IMR-90 (cell line): ENCODE measurements around the gene COPZ2. TPM values are rescaled to one million over a fixed set of nuclear protein-coding genes. Genes with fewer than 3 reads are reported as not detected.

Experiments
- ATAC-seq: fragments of 200-7000 bp; cut with Tn5 transposase; 2 replicates; pipeline ENCODE4 v1.9.1; 2020; ENCODE audit warnings: low read depth, mild to moderate bottlenecking, moderate library complexity
- BruUV-seq: library from RNA; stranded (reverse); fragments of 400-500 nt; replicated peaks from 2 replicates; lab custom pipeline; 2021; lab: Mats Ljungman, UMichigan
- CTCF ChIA-PET: fragments of 300-600 bp; formaldehyde crosslinking; extraction: SDS; loops from one replicate; lab custom pipeline; 2021; ENCODE audit warnings: antibody characterized with exemption; lab: Yijun Ruan, JAX
- POLR2A ChIA-PET: fragments of 300-600 bp; sonication (Branson Sonifier 250); formaldehyde crosslinking; loops from one replicate; lab custom pipeline; 2022; ENCODE audit warnings: antibody characterized with exemption; ENCODE audit not compliant: unreplicated experiment; lab: Charles Lee
- DNase-seq: peaks from one replicate; pipeline ENCODE4 v3.0.0; 2013
- H2AFZ ChIP-seq: replicated peaks from 2 replicates; pipeline ENCODE3; 2013; ENCODE audit warnings: low read length, mild to moderate bottlenecking; ENCODE audit not compliant: poor library complexity
- H2AK5ac ChIP-seq: 2 replicates; pipeline ENCODE4 v1.6.1; 2013; ENCODE audit warnings: low read depth, low read length, inconsistent platforms
- H2AK9ac ChIP-seq: replicated peaks from 2 replicates; pipeline ENCODE3; 2013; ENCODE audit warnings: mild to moderate bottlenecking, low read depth, low read length, moderate library complexity; ENCODE audit not compliant: poor library complexity
- H2BK120ac ChIP-seq: 2 replicates; pipeline ENCODE4 v1.6.1; 2013; ENCODE audit warnings: low read depth, low read length, inconsistent platforms
- H2BK15ac ChIP-seq: 3 replicates; pipeline ENCODE4 v1.6.1; 2013; ENCODE audit warnings: low read depth, low read length, inconsistent platforms
- H2BK20ac ChIP-seq: 2 replicates; pipeline ENCODE4 v1.6.1; 2013; ENCODE audit warnings: low read depth, mild to moderate bottlenecking, inconsistent platforms, low read length, moderate library complexity
- H2BK5ac ChIP-seq: 2 replicates; pipeline ENCODE4 v1.6.1; 2013; ENCODE audit warnings: mild to moderate bottlenecking, low read depth, low read length, inconsistent platforms; ENCODE audit not compliant: poor library complexity, severe bottlenecking
- H3K14ac ChIP-seq: replicated peaks from 2 replicates; pipeline ENCODE4 v1.6.1; 2013; ENCODE audit warnings: low read depth, low read length, inconsistent platforms
- H3K18ac ChIP-seq: 2 replicates; pipeline ENCODE4 v1.6.1; 2013; ENCODE audit warnings: low read depth, low read length, control low read depth
- H3K23ac ChIP-seq: 2 replicates; pipeline ENCODE4 v1.6.1; 2013; ENCODE audit warnings: low read depth, low read length, inconsistent platforms
- H3K27ac ChIP-seq: 2 replicates; pipeline ENCODE4 v1.5.1; 2013; ENCODE audit warnings: mild to moderate bottlenecking, control low read depth, low read length; ENCODE audit not compliant: insufficient read depth
- H3K27me3 ChIP-seq: 2 replicates; pipeline ENCODE4 v1.6.1; 2013; ENCODE audit warnings: low read length; ENCODE audit not compliant: control insufficient read depth, insufficient read depth
- H3K36me3 ChIP-seq: 2 replicates; pipeline ENCODE4 v1.6.1; 2013; ENCODE audit warnings: low read length, mixed read lengths; ENCODE audit not compliant: control insufficient read depth, insufficient read depth
- H3K4ac ChIP-seq: 2 replicates; pipeline ENCODE4 v1.6.1; 2013; ENCODE audit warnings: low read depth, low read length, inconsistent platforms
- H3K4me1 ChIP-seq: 2 replicates; pipeline ENCODE4 v1.6.1; 2013; ENCODE audit warnings: low read length, mixed read lengths; ENCODE audit not compliant: control insufficient read depth, insufficient read depth
- H3K4me2 ChIP-seq: 2 replicates; pipeline ENCODE4 v1.6.1; 2013; ENCODE audit warnings: low read depth, mild to moderate bottlenecking, control low read depth, low read length, moderate library complexity
- H3K4me3 ChIP-seq: 2 replicates; pipeline ENCODE4 v1.5.1; 2013; ENCODE audit warnings: low read depth, mild to moderate bottlenecking, control low read depth, low read length, moderate library complexity; ENCODE audit not compliant: insufficient read depth
- H3K56ac ChIP-seq: 2 replicates; pipeline ENCODE4 v1.6.1; 2013; ENCODE audit warnings: low read length, inconsistent platforms; ENCODE audit not compliant: insufficient read depth; ENCODE audit errors: extremely low read depth
- H3K79me1 ChIP-seq, 2 experiments: 2 replicates each; pipeline ENCODE4 v1.6.1; 2013; ENCODE audit warnings: low read length in 2 of 2, inconsistent platforms in 1 of 2, low read depth in 1 of 2
- H3K9ac ChIP-seq: 2 replicates; pipeline ENCODE4 v1.6.1; 2013; ENCODE audit warnings: low read depth, low read length, control low read depth
- H3K9me1 ChIP-seq: 2 replicates; pipeline ENCODE4 v1.6.1; 2013; ENCODE audit warnings: low read length, inconsistent platforms; ENCODE audit not compliant: insufficient read depth
- H3K9me3 ChIP-seq: 2 replicates; pipeline ENCODE4 v1.6.1; 2013; ENCODE audit warnings: low read length; ENCODE audit not compliant: control insufficient read depth, insufficient read depth
- H4K20me1 ChIP-seq: 2 replicates; pipeline ENCODE4 v1.6.1; 2013; ENCODE audit warnings: low read length, inconsistent platforms; ENCODE audit not compliant: insufficient read depth
- H4K5ac ChIP-seq: 2 replicates; pipeline ENCODE4 v1.6.1; 2013; ENCODE audit warnings: mild to moderate bottlenecking, low read depth, low read length, control low read depth
- H4K8ac ChIP-seq, 2 experiments: 2 replicates each; pipeline ENCODE4 v1.6.1; 2013; ENCODE audit warnings: low read depth in 2 of 2, low read length in 2 of 2, control low read depth in 1 of 2, inconsistent platforms in 1 of 2
- H4K91ac ChIP-seq: 2 replicates; pipeline ENCODE4 v1.6.1; 2013; ENCODE audit warnings: low read depth, low read length, inconsistent platforms; ENCODE audit not compliant: insufficient read depth
- BHLHE40 ChIP-seq: fragments of 150-350 bp; IDR thresholded peaks from 2 replicates; pipeline ENCODE4 v1.6.1; 2016; ENCODE audit warnings: mild to moderate bottlenecking, low read depth, low read length
- CEBPB ChIP-seq: IDR thresholded peaks from 2 replicates; pipeline ENCODE4 v1.6.1; 2012; ENCODE audit warnings: low read depth, low read length, improper control_type of control experiment
- CHD1 ChIP-seq: IDR thresholded peaks from 2 replicates; pipeline ENCODE4 v1.6.1; 2012; ENCODE audit warnings: low read depth, low read length, improper control_type of control experiment
- FOS ChIP-seq: fragments of 150-350 bp; IDR thresholded peaks from 2 replicates; pipeline ENCODE4 v1.6.1; 2016; ENCODE audit warnings: low read depth, low read length
- MAFK ChIP-seq: IDR thresholded peaks from 2 replicates; pipeline ENCODE4 v1.6.1; 2012; ENCODE audit warnings: low read depth, low read length, improper control_type of control experiment
- MAZ ChIP-seq: IDR thresholded peaks from 2 replicates; pipeline ENCODE4 v1.6.1; 2012; ENCODE audit warnings: low read depth, mild to moderate bottlenecking, low read length, improper control_type of control experiment, moderate library complexity, borderline replicate concordance
- MXI1 ChIP-seq: IDR thresholded peaks from 2 replicates; pipeline ENCODE4 v1.6.1; 2012; ENCODE audit warnings: low read depth, mild to moderate bottlenecking, low read length, moderate library complexity, borderline replicate concordance
- NFE2L2 ChIP-seq: fragments of 150-350 bp; IDR thresholded peaks from 2 replicates; pipeline ENCODE4 v1.6.1; 2016; ENCODE audit warnings: low read depth, mild to moderate bottlenecking, low read length
- POLR2A ChIP-seq: IDR thresholded peaks from 2 replicates; pipeline ENCODE4 v1.6.1; 2012; ENCODE audit warnings: mild to moderate bottlenecking, low read depth, low read length
- RAD21 ChIP-seq: IDR thresholded peaks from 2 replicates; pipeline ENCODE4 v1.6.1; 2012; ENCODE audit warnings: low read length, improper control_type of control experiment
- RCOR1 ChIP-seq: IDR thresholded peaks from 2 replicates; pipeline ENCODE4 v1.6.1; 2012; ENCODE audit warnings: mild to moderate bottlenecking, low read length, improper control_type of control experiment; ENCODE audit not compliant: insufficient replicate concordance
- SMC3 ChIP-seq: fragments of 150-350 bp; IDR thresholded peaks from 2 replicates; pipeline ENCODE4 v1.6.1; 2016; ENCODE audit warnings: low read depth, mild to moderate bottlenecking, antibody characterized with exemption, low read length, moderate library complexity
- WGBS, 2 experiments: methylation state at CpG; one replicate each; pipeline versions ENCODE4 v1.1.5 to v1.1.7; 2013; ENCODE audit warnings: missing lambda C conversion rate in 2 of 2; ENCODE audit not compliant: insufficient read length in 1 of 2; ENCODE audit errors: extremely low coverage in 2 of 2; 5-methylcytosine and 5-hydroxymethylcytosine counted together
- dilution Hi-C: fragments of 300-500 bp; cut with HindIII; formaldehyde crosslinking; loops from one replicate; pipeline ENCODE4 v1.14.3; 2018; ENCODE audit warnings: low sequenced_read_pairs; ENCODE audit not compliant: unreplicated experiment
- in situ Hi-C: fragments of 300-500 bp; cut with MboI; formaldehyde crosslinking; loops from 3 replicates; pipeline ENCODE4 v1.14.3; 2019; ENCODE audit warnings: low sequenced_read_pairs, inconsistent platforms, mixed read lengths
- intact Hi-C: fragments of 100-400 bp; cut with micrococcal nuclease; formaldehyde crosslinking; loops from 2 replicates; pipeline ENCODE4 v1.10.0; 2022
- polyA plus RNA-seq, 3 experiments: library from polyadenylated mRNA; depleted of rRNA; stranded (reverse); fragments of >200 nt; gene quantifications; 2 replicates each; pipeline ENCODE4 v1.2.3, GENCODE V29; 2012; ENCODE audit warnings: low replicate concordance in 1 of 3
- total RNA-seq: library from RNA; depleted of rRNA; stranded (reverse); fragments of >200 nt; gene quantifications from 2 replicates; pipeline ENCODE4 v1.2.3, GENCODE V29; 2012
- TF ChIP-seq, protein P1 (sequence below): conservative IDR thresholded peaks from 2 replicates; pipeline ENCODE4 v1.5.1; 2012; ENCODE audit warnings: mild to moderate bottlenecking, low read depth, low read length, improper control_type of control experiment
- TF ChIP-seq, protein P2 (sequence below): fragments of 150-350 bp; IDR thresholded peaks from 2 replicates; pipeline ENCODE4 v1.6.1; 2017; ENCODE audit warnings: mild to moderate bottlenecking, antibody characterized with exemption, low read length, low read depth

Gene COPZ2
- total and polyA plus RNA-seq, 2 of the 4 experiments (the other 2 are of a cell fraction), result 41.0 to 86.1 TPM

DNA sequence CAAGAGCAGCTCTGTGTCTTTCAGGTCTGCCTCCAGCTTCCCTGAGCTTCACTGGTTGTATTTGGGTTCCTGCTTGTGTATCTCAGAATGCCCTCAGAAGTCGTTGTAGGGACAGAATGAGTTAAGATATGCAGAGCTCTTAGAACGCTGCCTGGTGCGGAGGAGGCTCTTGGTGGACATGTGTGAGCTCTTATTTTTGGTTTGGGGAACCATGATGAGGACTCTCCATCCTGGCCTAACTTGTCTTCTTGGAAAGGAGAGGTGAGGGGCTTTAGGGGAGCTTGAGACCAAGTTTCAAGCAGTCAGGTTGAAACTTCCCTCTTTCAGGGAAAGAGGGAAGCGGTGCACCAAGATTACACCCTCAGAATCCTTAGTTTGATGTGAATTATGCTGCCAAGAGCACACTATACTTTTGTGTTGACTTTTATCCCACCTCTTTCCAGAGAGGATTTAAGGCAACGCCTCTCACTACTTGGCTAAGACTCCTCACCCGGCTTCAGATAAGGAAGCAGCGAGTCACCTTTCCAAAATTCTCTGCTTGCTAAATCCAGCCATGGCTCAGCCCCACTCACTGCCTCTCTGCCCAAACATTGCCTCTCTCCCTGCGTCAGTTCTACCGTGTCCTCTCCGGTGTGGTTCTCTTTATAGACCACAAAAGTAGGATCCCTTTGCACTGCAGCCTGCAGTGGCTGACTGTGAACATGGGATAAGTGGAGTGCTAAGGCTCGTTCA is 53.9 kb downstream of the COPZ2 start:
- H2BK5ac ChIP-seq, result no peak overlapping the region
- TF ChIP-seq MXI1 (no peak), RCOR1 (no peak), CHD1 (no peak), FOS (no peak), CEBPB (no peak), BHLHE40 (no peak), NFE2L2 (no peak), MAFK (no peak), RAD21 (no peak), MAZ (no peak), POLR2A (no peak), SMC3 (no peak)
- TF ChIP-seq, protein P1, sequence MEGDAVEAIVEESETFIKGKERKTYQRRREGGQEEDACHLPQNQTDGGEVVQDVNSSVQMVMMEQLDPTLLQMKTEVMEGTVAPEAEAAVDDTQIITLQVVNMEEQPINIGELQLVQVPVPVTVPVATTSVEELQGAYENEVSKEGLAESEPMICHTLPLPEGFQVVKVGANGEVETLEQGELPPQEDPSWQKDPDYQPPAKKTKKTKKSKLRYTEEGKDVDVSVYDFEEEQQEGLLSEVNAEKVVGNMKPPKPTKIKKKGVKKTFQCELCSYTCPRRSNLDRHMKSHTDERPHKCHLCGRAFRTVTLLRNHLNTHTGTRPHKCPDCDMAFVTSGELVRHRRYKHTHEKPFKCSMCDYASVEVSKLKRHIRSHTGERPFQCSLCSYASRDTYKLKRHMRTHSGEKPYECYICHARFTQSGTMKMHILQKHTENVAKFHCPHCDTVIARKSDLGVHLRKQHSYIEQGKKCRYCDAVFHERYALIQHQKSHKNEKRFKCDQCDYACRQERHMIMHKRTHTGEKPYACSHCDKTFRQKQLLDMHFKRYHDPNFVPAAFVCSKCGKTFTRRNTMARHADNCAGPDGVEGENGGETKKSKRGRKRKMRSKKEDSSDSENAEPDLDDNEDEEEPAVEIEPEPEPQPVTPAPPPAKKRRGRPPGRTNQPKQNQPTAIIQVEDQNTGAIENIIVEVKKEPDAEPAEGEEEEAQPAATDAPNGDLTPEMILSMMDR, result no peak
- TF ChIP-seq, protein P2, sequence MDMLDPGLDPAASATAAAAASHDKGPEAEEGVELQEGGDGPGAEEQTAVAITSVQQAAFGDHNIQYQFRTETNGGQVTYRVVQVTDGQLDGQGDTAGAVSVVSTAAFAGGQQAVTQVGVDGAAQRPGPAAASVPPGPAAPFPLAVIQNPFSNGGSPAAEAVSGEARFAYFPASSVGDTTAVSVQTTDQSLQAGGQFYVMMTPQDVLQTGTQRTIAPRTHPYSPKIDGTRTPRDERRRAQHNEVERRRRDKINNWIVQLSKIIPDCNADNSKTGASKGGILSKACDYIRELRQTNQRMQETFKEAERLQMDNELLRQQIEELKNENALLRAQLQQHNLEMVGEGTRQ, result no peak
- H2BK120ac ChIP-seq, result no peak overlapping the region
- no peak overlapping the region for H2AK5ac ChIP-seq
- no peak overlapping the region for H3K4me2 ChIP-seq
- POLR2A ChIA-PET, result interaction anchor here (0.7 kb wide), 1 partner anchor 12 kb away, joined by 6 read pairs; no protein-coding TSS in a partner anchor
- no peak overlapping the region for H4K91ac ChIP-seq
- no peaks in the 10 kb centered on the region for H3K9me1 ChIP-seq
- no peaks in the 10 kb centered on the region for H3K9me3 ChIP-seq
- H2BK20ac ChIP-seq, result no peak overlapping the region
- no peak overlapping the region for H2AFZ ChIP-seq
- in situ Hi-C loops (loop anchor here (5.0 kb wide), 1 partner anchor 34 kb away; no protein-coding TSS in a partner anchor), intact Hi-C loops (no loop called here), dilution Hi-C loops (no loop called here)
- no peak overlapping the region for H3K56ac ChIP-seq
- H3K4me1 ChIP-seq, result peaks cover 7% of the 10 kb centered on the region
- BruUV-seq, result no TSS peak
- no peak overlapping the region for H2BK15ac ChIP-seq
- CTCF ChIA-PET, result interaction anchor here (0.8 kb wide), 1 partner anchor 9 kb away, joined by 3 read pairs; no protein-coding TSS in a partner anchor
- H4K5ac ChIP-seq, result no peak overlapping the region
- 70% methylated on average over 2 of the region's 11 CpGs; no CpG with 5 or more reads in 1 of the 2 experiments for WGBS, 2 experiments
- peak overlapping the region; percentile 57 for H2AK9ac ChIP-seq
- H4K8ac ChIP-seq, result no peak overlapping the region
- no peak overlapping the region for H3K4ac ChIP-seq
- no peak overlapping the region for H3K18ac ChIP-seq
- H3K23ac ChIP-seq, result no peak overlapping the region
- H3K4me3 ChIP-seq, result no peak overlapping the region
- ATAC-seq (0 out of 2 replicates have a peak, but pooled peaks have one; percentile 38), DNase-seq (peak; percentile 43)
- no peaks in the 10 kb centered on the region; the same call in 1 of the 2 replicates for H4K20me1 ChIP-seq
- no peak overlapping the region for H3K27ac ChIP-seq
- H3K27me3 ChIP-seq, result no peaks in the 10 kb centered on the region
- H3K14ac ChIP-seq, result no peak overlapping the region
- H3K79me1 ChIP-seq, result peaks cover 4 to 6% of the 10 kb centered on the region in 2 experiments; a peak in 2 of 4 replicates
- H3K36me3 ChIP-seq, result peaks cover 44% of the 10 kb centered on the region
- no peak overlapping the region for H3K9ac ChIP-seq
